Left ventricle myocardium superior (tissue), 1 donor: Measurements from ENCODE around the gene BID. TPM values are rescaled to one million over a fixed set of nuclear protein-coding genes. Genes with fewer than 3 reads are reported as not detected.

ENCODE experiments used
- ATAC-seq: fragments of 200-7000 bp; cut with Tn5 transposase; one replicate; pipeline ENCODE4 v1.9.1; 2020; ENCODE audit warnings: mild to moderate bottlenecking, moderate library complexity
- DNase-seq: peaks from one replicate; pipeline ENCODE4 v3.0.0-alpha.2; 2020
- intact Hi-C: fragments of 100-400 bp; cut with micrococcal nuclease; formaldehyde crosslinking; loops from one replicate; pipeline ENCODE4 v1.11.0; 2022
- microRNA-seq: library from miRNA; unstranded; fragments of <30 nt; microRNA quantifications from one replicate; pipeline ENCODE4 v1.2.0, GENCODE V29; 2020; ENCODE audit warnings: borderline number of aligned reads
- total RNA-seq: library from RNA; stranded (reverse); fragmentation: NEBNext Ultra II Directional; extraction: Animal tissue kit (Norgen Biotek cat#: 25700); gene quantifications from one replicate; pipeline ENCODE4 v1.2.1, GENCODE V29; 2021
- donor health status: DM: no; HTN: yes; CAD: no; lungs with severe emphysema.

BID gene
- total RNA-seq, 1 donor from 2014 or later = 25.4 TPM

DNA sequence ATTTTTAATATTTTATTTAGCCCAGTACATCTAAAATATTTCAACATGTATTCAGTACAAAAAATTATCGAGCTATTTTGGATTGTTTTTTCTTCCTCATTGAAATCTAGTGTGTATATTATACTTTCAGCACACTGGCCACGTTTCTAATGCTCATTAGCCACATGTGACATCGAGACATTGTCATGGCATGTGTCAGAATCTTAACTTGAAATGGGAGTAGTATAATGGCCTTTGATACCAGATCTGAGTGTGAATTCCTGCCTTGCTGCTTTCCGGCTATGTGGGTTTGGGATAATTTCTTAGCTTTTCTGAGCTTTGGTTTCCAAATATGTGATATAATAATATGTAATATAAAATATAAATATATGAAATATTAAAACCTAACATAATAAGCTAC, 81.4 kb downstream of the BID start:
- intact Hi-C loops = no loop called here
- ATAC-seq (no peak), DNase-seq (no peak)

DNA sequence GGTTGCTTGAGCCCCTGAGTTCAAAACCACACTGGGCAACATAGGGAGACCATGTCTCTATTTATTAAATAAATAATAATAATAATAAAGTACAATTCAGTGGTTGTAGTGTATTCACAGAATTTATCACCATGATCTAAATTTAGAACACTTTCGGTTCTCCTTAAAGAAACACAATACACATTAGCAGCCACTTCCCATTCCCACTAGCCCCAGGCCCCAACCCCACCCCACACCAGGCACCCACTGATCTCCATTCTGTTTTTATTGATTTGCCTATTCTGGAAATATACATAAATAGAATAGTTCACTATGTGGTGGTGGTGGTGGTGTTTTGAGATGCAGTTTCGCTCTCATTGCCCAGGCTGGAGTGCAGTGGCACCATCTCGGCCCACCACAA, 90.0 kb downstream of the BID start:
- intact Hi-C loops = no loop called here
- ATAC-seq (no peak), DNase-seq (no peak)

Small RNA genes lying within 50 kb of the gene (microRNA-seq; reads per million reads assigned to microRNA genes)
- not detected for gene MIR3198-1

Other genes with a start within 250 kb of the BID start
- gene SLC25A18, start 211.0 kb downstream of the BID start, total RNA-seq = 2.2 TPM
- gene ATP6V1E1, start 145.7 kb downstream of the BID start, total RNA-seq = 210 TPM
- gene BCL2L13, start 135.7 kb downstream of the BID start, total RNA-seq = 92.9 TPM